Mesothelial cell of epicardium (in vitro differentiated cells): Measurements from ENCODE around the gene CBLN2. TPM values are rescaled to one million over a fixed set of nuclear protein-coding genes. Genes with fewer than 3 reads are reported as not detected.

ENCODE experiments used
- DNase-seq, 2 experiments: peaks; one replicate each; pipeline ENCODE4 v3.0.0; 2021; ENCODE audit warnings: low spot score in 2 of 2; ENCODE audit not compliant: unreplicated experiment in 2 of 2
- H3K27ac Mint-ChIP-seq: 2 replicates; pipeline ENCODE4 v1.8.0; 2021; ENCODE audit warnings: mixed read lengths
- H3K27me3 Mint-ChIP-seq: 2 replicates; pipeline ENCODE4 v1.8.0; 2021; ENCODE audit warnings: low read depth, mixed read lengths
- H3K36me3 Mint-ChIP-seq: 2 replicates; pipeline ENCODE4 v1.8.0; 2021; ENCODE audit warnings: mixed read lengths
- H3K4me1 Mint-ChIP-seq: 2 replicates; pipeline ENCODE4 v1.8.0; 2021; ENCODE audit warnings: mixed read lengths
- H3K4me3 Mint-ChIP-seq: 2 replicates; pipeline ENCODE4 v1.8.0; 2021; ENCODE audit warnings: mild to moderate bottlenecking, moderate library complexity, mixed read lengths
- H3K9me3 Mint-ChIP-seq: 2 replicates; pipeline ENCODE4 v1.8.0; 2021; ENCODE audit warnings: mixed read lengths
- total RNA-seq: library from RNA; stranded (reverse); gene quantifications from 3 replicates; pipeline ENCODE4 v1.2.1, GENCODE V29; 2021
- TF ChIP-seq, protein P1 (sequence below): fragments of 200-600 bp; sonication (generic); IDR thresholded peaks from one replicate; pipeline ENCODE4 v1.5.0; 2021; ENCODE audit warnings: antibody characterized with exemption; ENCODE audit not compliant: unreplicated experiment

Gene CBLN2
- total RNA-seq, 1 donor from 2014 or later, result not detected

DNA sequence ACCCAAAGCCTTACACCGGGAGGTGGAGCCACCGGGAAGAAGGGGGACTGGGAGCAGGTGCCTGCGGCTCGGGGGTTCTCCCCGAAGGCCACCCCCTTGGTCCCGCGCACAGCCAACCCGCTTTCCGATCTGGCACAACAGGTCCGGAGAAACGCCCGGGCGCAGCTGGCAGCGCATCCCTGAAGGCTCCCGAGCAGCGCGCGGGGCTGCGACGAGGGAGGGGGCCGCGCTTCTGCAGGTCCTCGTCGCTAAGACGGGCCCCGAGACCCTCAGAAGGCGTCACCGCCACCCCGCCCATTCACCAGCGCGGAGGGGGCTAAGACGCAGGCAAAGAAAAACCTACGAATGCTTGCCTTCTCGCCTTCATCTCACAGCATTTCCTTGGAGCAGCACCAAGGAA lies 1.8 kb downstream of the CBLN2 start:
- H3K27me3 Mint-ChIP-seq, result peaks cover 92% of the 10 kb centered on the region

DNA sequence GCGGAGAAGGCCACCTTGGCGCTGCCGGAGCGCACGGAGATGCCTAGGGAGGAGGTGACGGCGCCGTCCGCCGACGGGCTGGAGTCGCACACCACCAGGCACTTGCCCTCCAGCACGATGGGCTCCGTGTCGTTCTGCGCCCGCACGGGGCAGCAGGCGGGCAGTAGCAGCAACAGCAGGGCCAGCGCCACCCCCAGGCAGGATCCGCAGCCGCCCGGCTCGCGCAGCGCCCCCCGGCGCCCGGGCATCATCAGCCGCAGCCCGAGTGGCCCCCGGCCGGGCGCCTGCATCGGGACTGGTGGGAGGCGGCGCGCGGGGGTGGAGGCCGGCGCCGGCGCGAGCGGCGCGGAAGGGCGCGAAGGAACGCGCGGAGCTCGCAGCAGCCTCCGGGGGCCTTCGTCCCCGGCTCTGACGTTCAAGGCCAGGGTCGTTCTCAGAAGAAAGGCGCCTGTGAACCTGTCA lies 2.2 kb downstream of the CBLN2 start:
- DNase-seq, result no peak
- Mint-ChIP-seq H3K4me3 (peak overlapping the region; percentile 31), H3K4me1 (peaks cover 20% of the 10 kb centered on the region), H3K27me3 (peaks cover 94% of the 10 kb centered on the region), H3K36me3 (no peaks in the 10 kb centered on the region), H3K9me3 (no peaks in the 10 kb centered on the region), H3K27ac (no peak overlapping the region)
- TF ChIP-seq, protein P1, sequence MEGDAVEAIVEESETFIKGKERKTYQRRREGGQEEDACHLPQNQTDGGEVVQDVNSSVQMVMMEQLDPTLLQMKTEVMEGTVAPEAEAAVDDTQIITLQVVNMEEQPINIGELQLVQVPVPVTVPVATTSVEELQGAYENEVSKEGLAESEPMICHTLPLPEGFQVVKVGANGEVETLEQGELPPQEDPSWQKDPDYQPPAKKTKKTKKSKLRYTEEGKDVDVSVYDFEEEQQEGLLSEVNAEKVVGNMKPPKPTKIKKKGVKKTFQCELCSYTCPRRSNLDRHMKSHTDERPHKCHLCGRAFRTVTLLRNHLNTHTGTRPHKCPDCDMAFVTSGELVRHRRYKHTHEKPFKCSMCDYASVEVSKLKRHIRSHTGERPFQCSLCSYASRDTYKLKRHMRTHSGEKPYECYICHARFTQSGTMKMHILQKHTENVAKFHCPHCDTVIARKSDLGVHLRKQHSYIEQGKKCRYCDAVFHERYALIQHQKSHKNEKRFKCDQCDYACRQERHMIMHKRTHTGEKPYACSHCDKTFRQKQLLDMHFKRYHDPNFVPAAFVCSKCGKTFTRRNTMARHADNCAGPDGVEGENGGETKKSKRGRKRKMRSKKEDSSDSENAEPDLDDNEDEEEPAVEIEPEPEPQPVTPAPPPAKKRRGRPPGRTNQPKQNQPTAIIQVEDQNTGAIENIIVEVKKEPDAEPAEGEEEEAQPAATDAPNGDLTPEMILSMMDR, result no peak

More for the DNA sequence above, 1.8 kb downstream of the CBLN2 start:
- Mint-ChIP-seq H3K27ac (no peak overlapping the region), H3K36me3 (no peaks in the 10 kb centered on the region), H3K4me3 (peak overlapping the region; percentile 57), H3K9me3 (no peaks in the 10 kb centered on the region), H3K4me1 (peaks cover 20% of the 10 kb centered on the region)
- TF ChIP-seq, protein P1, result no peak
- no peak for DNase-seq

DNA sequence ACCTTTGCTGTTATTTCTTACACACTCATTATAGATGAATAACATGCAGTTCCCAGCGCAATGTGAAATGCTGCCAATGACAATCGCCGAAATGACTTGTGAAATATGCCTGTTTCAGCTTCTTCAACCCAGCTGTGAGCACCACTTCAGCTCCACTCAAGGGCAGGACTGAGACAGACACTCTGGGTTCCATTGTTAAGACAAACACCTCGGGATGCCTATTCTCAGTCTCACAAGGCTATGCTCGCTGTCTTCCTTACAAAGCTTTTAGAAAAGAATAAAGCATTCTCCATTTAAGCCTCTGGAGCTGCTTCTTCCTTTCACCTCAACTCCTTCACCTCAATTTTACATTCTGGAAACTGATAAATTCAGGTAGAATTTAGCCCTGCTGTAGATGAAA lies 4.2 kb downstream of the CBLN2 start:
- DNase-seq, result no peak
- H3K4me1 Mint-ChIP-seq, result peaks cover 20% of the 10 kb centered on the region
- H3K4me3 Mint-ChIP-seq, result no peak overlapping the region
- no peak overlapping the region for H3K27ac Mint-ChIP-seq
- H3K36me3 Mint-ChIP-seq, result no peaks in the 10 kb centered on the region
- H3K27me3 Mint-ChIP-seq, result peaks cover 93% of the 10 kb centered on the region
- TF ChIP-seq, protein P1, result no peak
- no peaks in the 10 kb centered on the region for H3K9me3 Mint-ChIP-seq

DNA sequence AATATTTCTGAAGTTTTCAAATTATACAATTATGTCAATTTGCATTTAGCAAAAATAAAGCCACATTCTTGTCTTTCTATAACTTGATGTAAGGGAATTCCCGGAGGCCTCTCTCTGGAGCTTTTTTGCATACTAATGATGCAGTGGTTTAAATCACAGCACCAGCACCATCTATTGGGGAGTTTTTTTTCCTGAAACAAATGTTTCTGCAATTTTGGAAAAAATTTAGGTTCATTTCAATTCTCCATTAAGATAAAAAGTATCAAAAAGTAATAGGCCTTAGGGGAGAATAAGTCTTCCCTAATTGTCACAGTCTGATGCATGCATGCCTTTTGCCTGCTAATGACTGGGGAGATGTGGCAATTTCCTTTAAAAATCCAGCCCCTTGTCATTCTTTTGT lies 13.5 kb downstream of the CBLN2 start:
- Mint-ChIP-seq H3K4me1 (no peaks in the 10 kb centered on the region), H3K27ac (no peak overlapping the region), H3K27me3 (peaks cover 28% of the 10 kb centered on the region), H3K36me3 (no peaks in the 10 kb centered on the region), H3K4me3 (no peak overlapping the region), H3K9me3 (no peaks in the 10 kb centered on the region)
- TF ChIP-seq, protein P1, result no peak
- no peak for DNase-seq

DNA sequence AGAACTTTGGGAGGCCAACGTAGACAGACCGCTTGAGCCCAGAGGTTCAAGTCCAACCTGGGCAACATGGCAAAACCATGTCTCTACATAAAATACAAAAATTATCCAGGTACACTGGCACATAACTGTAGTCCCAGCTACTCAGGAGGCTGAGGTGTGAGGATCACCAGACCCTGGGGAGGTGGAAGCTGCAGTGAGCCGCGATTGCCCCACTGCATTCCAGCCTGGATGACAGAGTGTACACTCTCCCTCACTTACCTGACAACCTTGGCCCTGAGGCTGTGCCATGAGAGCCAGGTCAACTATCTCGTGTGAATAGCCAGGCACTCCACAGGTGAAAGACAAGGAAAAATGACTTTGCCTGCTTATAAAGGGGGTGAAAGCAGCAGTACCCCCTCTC lies 39.3 kb downstream of the CBLN2 start:
- no peak for DNase-seq
- Mint-ChIP-seq H3K27me3 (peaks cover 9% of the 10 kb centered on the region), H3K4me1 (no peaks in the 10 kb centered on the region), H3K9me3 (no peaks in the 10 kb centered on the region), H3K36me3 (no peaks in the 10 kb centered on the region), H3K4me3 (no peak overlapping the region), H3K27ac (no peak overlapping the region)
- TF ChIP-seq, protein P1, result no peak
